Adrenal gland (tissue), 12 donors: ENCODE results near the gene CAPN5. TPM values are rescaled to one million over a fixed set of nuclear protein-coding genes. Genes with fewer than 3 reads are reported as not detected.

Experiments
- DNase-seq, 7 donors: peaks; one replicate each; pipeline ENCODE4 v3.0.0-alpha.2; 2019 to 2020
- H3K27ac ChIP-seq, 5 donors: fragments of 200-600 bp; sonication (generic) in 4 of 5; 1 replicate in 3 of 5; 2 replicates in 2 of 5; pipeline versions ENCODE4 v1.5.1 to v1.8.0; 2016 to 2020; ENCODE audit warnings: mild to moderate bottlenecking in 1 of 5
- H3K27me3 ChIP-seq: fragments of 200-600 bp; 2 replicates; pipeline ENCODE4 v1.8.0; 2021
- H3K36me3 ChIP-seq, 2 donors: fragments of 200-600 bp; replicated peaks in 1 of 2; 1 replicate in 1 of 2; 2 replicates in 1 of 2; pipeline versions ENCODE4 v1.5.1 to v1.8.0; 2018 to 2022
- H3K4me1 ChIP-seq, 2 donors: fragments of 200-600 bp; replicated peaks in 1 of 2; 1 replicate in 1 of 2; 2 replicates in 1 of 2; pipeline versions ENCODE4 v1.5.1 to v1.8.0; 2018 to 2021
- H3K4me3 ChIP-seq, 4 donors: fragments of 200-600 bp; sonication (generic) in 3 of 4; one replicate each; pipeline ENCODE4 v1.5.1; 2016 to 2018
- H3K9me3 ChIP-seq, 3 donors: fragments of 200-600 bp; sonication (generic) in 1 of 3; replicated peaks in 1 of 3; 1 replicate in 2 of 3; 2 replicates in 1 of 3; pipeline versions ENCODE4 v1.5.1 to v1.8.0; 2016 to 2021
- POLR2A ChIP-seq, 2 donors: fragments of 450-650 bp; IDR thresholded peaks; one replicate each; pipeline ENCODE4 v1.6.1; 2017; ENCODE audit warnings: antibody characterized with exemption in 2 of 2, mild to moderate bottlenecking in 2 of 2, moderate library complexity in 1 of 2
- WGBS, 4 donors: extraction: QIAGEN DNeasy Blood & Tissue Kit in 2 of 4; methylation state at CpG; one replicate each; pipeline versions ENCODE4 v1.1.5 to v1.1.7; 2013 to 2017; 5-methylcytosine and 5-hydroxymethylcytosine counted together
- intact Hi-C, 2 donors: fragments of 100-400 bp; cut with DNase I; formaldehyde crosslinking; loops; one replicate each; pipeline versions ENCODE4 v1.14.1 to v1.15.0; 2022 to 2023
- polyA plus RNA-seq, 3 donors: library from polyadenylated mRNA; stranded (reverse); fragments of 200-250 nt in 2 of 3; fragments of 350-450 nt in 1 of 3; fragmentation: Illumina TruSeq in 1 of 3; extraction: RNeasy Lipid Tissue Mini Kit (QIAGEN cat#74804) in 1 of 3; gene quantifications; one replicate each; pipeline ENCODE4 v1.2.3, GENCODE V29; 2013 to 2014
- total RNA-seq, 9 donors: library from RNA; depleted of rRNA in 4 of 9; stranded (reverse); fragments of >200 nt in 4 of 9; fragments of 120-200 nt in 1 of 9; fragmentation: NEBNext Ultra II Directional in 1 of 9; extraction: Animal tissue kit (Norgen Biotek cat#: 25700) in 1 of 9; gene quantifications; one replicate each; pipeline versions ENCODE4 v1.1.0 to v1.2.4, GENCODE V29; 2013 to 2023
- TF ChIP-seq, protein P1 (sequence below), 6 experiments: fragments of 450-650 bp in 4 of 6; fragments of 200-600 bp in 2 of 6; sonication (generic) in 1 of 6; IDR thresholded peaks; 1 replicate in 5 of 6; 2 replicates in 1 of 6; pipeline versions ENCODE4 v1.5.1 to v1.8.0; 2016 to 2021; ENCODE audit warnings: antibody characterized with exemption in 6 of 6, mild to moderate bottlenecking in 2 of 6, moderate library complexity in 1 of 6
- donor health status: healthy with polysubstance abuse.
- donor health status: Bipolar disorder and iron deficiency.
- donor health status: DM: yes; HTN: yes; CAD: no.
- donor health status: DM: no; HTN: no; CAD: no.
- donor health status: DM: no; HTN: no; CAD: no.
- donor health status: DM: yes; HTN: yes; CAD: no.

CAPN5 gene
- total and polyA plus RNA-seq, 12 donors: 5.6 to 29.6 (median 18.4) TPM

DNA sequence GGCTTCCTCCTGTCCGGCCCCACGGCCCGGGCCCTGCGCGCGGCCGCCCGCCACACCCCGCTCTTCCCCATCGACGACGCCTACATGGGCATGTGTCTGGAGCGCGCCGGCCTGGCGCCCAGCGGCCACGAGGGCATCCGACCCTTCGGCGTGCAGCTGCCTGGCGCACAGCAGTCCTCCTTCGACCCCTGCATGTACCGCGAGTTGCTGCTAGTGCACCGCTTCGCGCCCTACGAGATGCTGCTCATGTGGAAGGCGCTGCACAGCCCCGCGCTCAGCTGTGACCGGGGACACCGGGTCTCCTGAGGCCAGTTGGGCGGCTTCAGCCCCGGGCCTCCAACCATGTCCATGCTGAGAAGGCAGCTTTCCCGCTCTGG is 26.4 kb upstream of the CAPN5 start:
- Histone ChIP-seq H3K36me3 (no peaks in the 10 kb centered on the region), H3K27me3 (peaks cover 34% of the 10 kb centered on the region), H3K4me1 (peaks cover 0 to 10% of the 10 kb centered on the region in 2 donors), H3K27ac (no peak overlapping the region), H3K9me3 (no peaks in the 10 kb centered on the region), H3K4me3 (no peak overlapping the region)
- intact Hi-C loops: loop anchor here (10.0 kb wide), 2 partner anchors 144 to 236 kb away; no protein-coding TSS in a partner anchor
- DNase-seq: no peak
- TF ChIP-seq, protein P1, sequence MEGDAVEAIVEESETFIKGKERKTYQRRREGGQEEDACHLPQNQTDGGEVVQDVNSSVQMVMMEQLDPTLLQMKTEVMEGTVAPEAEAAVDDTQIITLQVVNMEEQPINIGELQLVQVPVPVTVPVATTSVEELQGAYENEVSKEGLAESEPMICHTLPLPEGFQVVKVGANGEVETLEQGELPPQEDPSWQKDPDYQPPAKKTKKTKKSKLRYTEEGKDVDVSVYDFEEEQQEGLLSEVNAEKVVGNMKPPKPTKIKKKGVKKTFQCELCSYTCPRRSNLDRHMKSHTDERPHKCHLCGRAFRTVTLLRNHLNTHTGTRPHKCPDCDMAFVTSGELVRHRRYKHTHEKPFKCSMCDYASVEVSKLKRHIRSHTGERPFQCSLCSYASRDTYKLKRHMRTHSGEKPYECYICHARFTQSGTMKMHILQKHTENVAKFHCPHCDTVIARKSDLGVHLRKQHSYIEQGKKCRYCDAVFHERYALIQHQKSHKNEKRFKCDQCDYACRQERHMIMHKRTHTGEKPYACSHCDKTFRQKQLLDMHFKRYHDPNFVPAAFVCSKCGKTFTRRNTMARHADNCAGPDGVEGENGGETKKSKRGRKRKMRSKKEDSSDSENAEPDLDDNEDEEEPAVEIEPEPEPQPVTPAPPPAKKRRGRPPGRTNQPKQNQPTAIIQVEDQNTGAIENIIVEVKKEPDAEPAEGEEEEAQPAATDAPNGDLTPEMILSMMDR (IDR thresholded peaks at IDR 0.05): no peak
- TF ChIP-seq POLR2A (IDR thresholded peaks at IDR 0.05): no peak
- WGBS, 4 donors: 60 to 71% (median 67%) methylated on average over 17 to 37 of the region's 37 CpGs

DNA sequence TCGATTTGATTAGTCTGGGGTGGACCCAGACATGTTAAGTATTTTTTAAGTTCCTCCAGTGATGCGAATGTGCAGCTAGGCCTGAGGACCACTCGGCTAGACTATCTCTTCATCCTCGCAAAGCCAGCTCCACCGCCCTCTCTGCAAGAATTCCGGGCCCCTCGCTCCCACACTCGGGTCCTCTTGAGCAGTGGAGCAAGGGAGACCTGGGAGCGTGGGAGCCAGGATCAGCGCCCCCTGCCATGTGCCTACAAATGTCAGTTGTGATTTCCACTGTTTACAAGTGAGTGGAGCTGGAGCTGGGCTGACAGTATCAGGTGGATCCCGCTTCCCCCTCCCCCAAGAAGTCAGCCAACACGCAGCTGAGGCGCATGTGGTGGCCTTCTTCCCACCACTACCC is 25.9 kb upstream of the CAPN5 start:
- TF ChIP-seq, protein P1 (IDR thresholded peaks at IDR 0.05): no peak
- no peak for TF ChIP-seq POLR2A (IDR thresholded peaks at IDR 0.05)
- no peaks in the 10 kb centered on the region for H3K9me3 ChIP-seq
- H3K36me3 ChIP-seq: no peaks in the 10 kb centered on the region
- 86 to 93% (median 92%) methylated on average over 9 to 13 of the region's 13 CpGs for WGBS, 4 donors
- DNase-seq: no peak
- H3K4me3 ChIP-seq: no peak overlapping the region
- H3K27ac ChIP-seq: no peak overlapping the region
- intact Hi-C loops: loop anchor here (10.0 kb wide), 2 partner anchors 144 to 236 kb away; no protein-coding TSS in a partner anchor
- H3K27me3 ChIP-seq: peaks cover 34% of the 10 kb centered on the region
- peaks cover 0 to 11% of the 10 kb centered on the region in 2 donors for H3K4me1 ChIP-seq

DNA sequence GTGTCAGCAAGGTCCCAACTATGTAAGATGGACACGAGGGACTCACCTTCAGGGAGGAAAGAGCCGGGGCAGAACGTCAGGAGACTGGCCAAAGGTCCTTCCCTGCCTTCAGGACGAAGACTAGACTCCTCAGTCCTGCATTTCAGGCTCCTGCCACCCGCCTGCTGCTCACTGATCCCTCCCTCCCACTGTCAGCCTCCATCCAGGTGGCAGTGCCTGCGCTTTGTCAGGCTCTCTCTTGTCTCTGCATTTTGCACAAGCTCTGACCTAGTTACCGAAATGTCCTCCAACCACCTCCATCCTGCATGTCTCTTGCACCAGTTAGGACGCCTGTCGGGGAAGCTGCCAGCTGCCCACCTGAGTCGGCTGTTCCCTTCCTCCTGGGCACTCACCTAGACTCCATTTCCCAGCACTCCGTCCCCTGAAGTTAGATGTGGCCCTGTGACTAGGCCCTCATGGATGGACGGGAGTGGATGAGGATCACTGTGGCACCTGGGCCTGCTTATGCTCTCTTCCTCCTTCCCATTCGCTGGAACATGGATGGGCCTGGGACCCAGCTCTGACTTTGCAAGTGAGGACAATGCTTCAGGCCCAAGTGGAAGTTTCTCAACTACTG is 24.6 kb upstream of the CAPN5 start:
- DNase-seq: no peak
- H3K27me3 ChIP-seq: peaks cover 34% of the 10 kb centered on the region
- intact Hi-C loops: loop anchor here (10.0 kb wide), 2 partner anchors 143 to 237 kb away; no protein-coding TSS in a partner anchor
- H3K9me3 ChIP-seq: no peaks in the 10 kb centered on the region
- 81 to 91% (median 85%) methylated on average over 12 to 13 of the region's 13 CpGs for WGBS, 4 donors
- H3K4me1 ChIP-seq: peaks cover 0 to 15% of the 10 kb centered on the region in 2 donors
- no peaks in the 10 kb centered on the region for H3K36me3 ChIP-seq
- H3K27ac ChIP-seq: no peak overlapping the region
- no peak overlapping the region for H3K4me3 ChIP-seq
- TF ChIP-seq, protein P1 (IDR thresholded peaks at IDR 0.05): no peak
- TF ChIP-seq POLR2A (IDR thresholded peaks at IDR 0.05): no peak

DNA sequence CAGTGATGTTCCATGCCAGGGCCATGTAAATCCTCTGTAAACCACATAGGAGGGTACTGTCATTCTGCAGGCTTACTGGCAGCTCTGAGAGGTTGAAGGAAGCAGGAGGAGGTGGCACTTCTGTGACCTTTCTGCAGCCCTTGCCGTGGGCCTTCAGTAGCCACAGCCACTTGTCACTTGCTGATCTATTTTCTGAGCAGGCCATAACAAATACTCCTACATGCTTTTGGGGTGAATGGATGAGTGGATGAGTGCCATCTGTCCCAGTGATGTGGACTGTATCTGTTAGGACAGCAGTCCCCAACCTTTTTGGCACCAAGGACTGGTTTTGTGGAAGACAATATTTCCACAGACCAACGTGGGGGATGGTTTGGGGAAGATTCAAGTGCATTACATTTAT is 22.4 kb upstream of the CAPN5 start:
- Histone ChIP-seq H3K36me3 (no peaks in the 10 kb centered on the region), H3K4me1 (peaks cover 0 to 14% of the 10 kb centered on the region in 2 donors), H3K27me3 (peaks cover 28% of the 10 kb centered on the region), H3K9me3 (no peaks in the 10 kb centered on the region), H3K27ac (no peak overlapping the region), H3K4me3 (no peak overlapping the region)
- no peak for TF ChIP-seq POLR2A (IDR thresholded peaks at IDR 0.05)
- TF ChIP-seq, protein P1 (IDR thresholded peaks at IDR 0.05): no peak
- 62 to 81% (median 76%) methylated on average over 2 of the region's 2 CpGs for WGBS, 4 donors
- intact Hi-C loops: loop anchor here (10.0 kb wide), 2 partner anchors 140 to 240 kb away; no protein-coding TSS in a partner anchor
- DNase-seq: no peak
